ENCODE measurements around the gene DCBLD1.

The DCBLD1 gene

GRCh38 chr6:117546674-117547073, 64.2 kb downstream of the DCBLD1 start:
- peak overlapping the region; percentile 18; the same call in 1 of the 2 replicates for H2AFZ ChIP-seq (ENCODE audit: low read length)
- H3K4me2 ChIP-seq (ENCODE audit: low read depth, low read length, poor library complexity, severe bottlenecking): peak overlapping the region; percentile 78
- H3F3A ChIP-seq (ENCODE audit: low read depth): no peaks in the 10 kb centered on the region
- no peaks in the 10 kb centered on the region for H3K27me3 ChIP-seq (ENCODE audit: insufficient read depth, low read length, poor library complexity, severe bottlenecking)
- no peaks in the 10 kb centered on the region for H3K36me3 ChIP-seq (ENCODE audit: insufficient read depth, low read length)
- no peaks in the 10 kb centered on the region for H4K20me1 ChIP-seq (ENCODE audit: insufficient read depth, low read length, poor library complexity, severe bottlenecking)
- H3K9me3 ChIP-seq (ENCODE audit: insufficient read depth, low read depth, low read length): no peaks in the 10 kb centered on the region
- no peaks in the 10 kb centered on the region for H3K9me2 ChIP-seq (replicated peaks; ENCODE audit: low read depth, low read length)
- H3K9ac ChIP-seq (ENCODE audit: low read depth, low read length, poor library complexity, severe bottlenecking): no peak overlapping the region
- no peak overlapping the region for H3K4me3 ChIP-seq (ENCODE audit: low read length, poor library complexity, severe bottlenecking)
- TF ChIP-seq CTCF (conservative IDR thresholded peaks at IDR 0.05; ENCODE audit: low read length) (no peak), EZH2phosphoT487 (IDR thresholded peaks at IDR 0.05; ENCODE audit: borderline replicate concordance) (no peak)
- no peaks in the 10 kb centered on the region for H3K79me2 ChIP-seq (ENCODE audit: insufficient read depth, low read length)
- H3K4me1 ChIP-seq (ENCODE audit: insufficient read depth, low read length, poor library complexity, severe bottlenecking): peaks cover 29% of the 10 kb centered on the region

- Histone ChIP-seq H3K4me2 (ENCODE audit: low read depth, low read length, poor library complexity, severe bottlenecking) (peak overlapping the region; percentile 78), H3K9me2 (replicated peaks; ENCODE audit: low read depth, low read length) (no peaks in the 10 kb centered on the region), H3K79me2 (ENCODE audit: insufficient read depth, low read length) (no peaks in the 10 kb centered on the region), H3K9ac (ENCODE audit: low read depth, low read length, poor library complexity, severe bottlenecking) (peak overlapping the region; percentile 64), H3F3A (ENCODE audit: low read depth) (no peaks in the 10 kb centered on the region), H2AFZ (ENCODE audit: low read length) (peak overlapping the region; percentile 52), H3K4me3 (ENCODE audit: low read length, poor library complexity, severe bottlenecking) (peak overlapping the region; percentile 77), H4K20me1 (ENCODE audit: insufficient read depth, low read length, poor library complexity, severe bottlenecking) (no peaks in the 10 kb centered on the region), H3K4me1 (ENCODE audit: insufficient read depth, low read length, poor library complexity, severe bottlenecking) (peaks cover 36% of the 10 kb centered on the region), H3K9me3 (ENCODE audit: insufficient read depth, low read depth, low read length) (no peaks in the 10 kb centered on the region), H3K27me3 (ENCODE audit: insufficient read depth, low read length, poor library complexity, severe bottlenecking) (no peaks in the 10 kb centered on the region), H3K36me3 (ENCODE audit: insufficient read depth, low read length) (no peaks in the 10 kb centered on the region)
- TF ChIP-seq EZH2phosphoT487 (IDR thresholded peaks at IDR 0.05; ENCODE audit: borderline replicate concordance) (no peak), CTCF (conservative IDR thresholded peaks at IDR 0.05; ENCODE audit: low read length) (no peak)
These were observed 65.5 kb downstream of the DCBLD1 start for GRCh38 chr6:117547688-117548621.

- H4K20me1 ChIP-seq (ENCODE audit: insufficient read depth, low read length, poor library complexity, severe bottlenecking): no peaks in the 10 kb centered on the region
- no peaks in the 10 kb centered on the region for H3K9me3 ChIP-seq (ENCODE audit: insufficient read depth, low read depth, low read length)
- H3F3A ChIP-seq (ENCODE audit: low read depth): no peaks in the 10 kb centered on the region
- H3K9me2 ChIP-seq (replicated peaks; ENCODE audit: low read depth, low read length): no peaks in the 10 kb centered on the region
- H3K9ac ChIP-seq (ENCODE audit: low read depth, low read length, poor library complexity, severe bottlenecking): peak overlapping the region; percentile 64
- H3K4me2 ChIP-seq (ENCODE audit: low read depth, low read length, poor library complexity, severe bottlenecking): peak overlapping the region; percentile 78
- no peaks in the 10 kb centered on the region for H3K27me3 ChIP-seq (ENCODE audit: insufficient read depth, low read length, poor library complexity, severe bottlenecking)
- peak overlapping the region; percentile 52; the same call in 1 of the 2 replicates for H2AFZ ChIP-seq (ENCODE audit: low read length)
- TF ChIP-seq CTCF (conservative IDR thresholded peaks at IDR 0.05; ENCODE audit: low read length) (no peak), EZH2phosphoT487 (IDR thresholded peaks at IDR 0.05; ENCODE audit: borderline replicate concordance) (no peak)
- peak overlapping the region; percentile 77 for H3K4me3 ChIP-seq (ENCODE audit: low read length, poor library complexity, severe bottlenecking)
- H3K36me3 ChIP-seq (ENCODE audit: insufficient read depth, low read length): no peaks in the 10 kb centered on the region
- no peaks in the 10 kb centered on the region for H3K79me2 ChIP-seq (ENCODE audit: insufficient read depth, low read length)
- peaks cover 45% of the 10 kb centered on the region for H3K4me1 ChIP-seq (ENCODE audit: insufficient read depth, low read length, poor library complexity, severe bottlenecking)
These were observed 66.4 kb downstream of the DCBLD1 start for GRCh38 chr6:117548797-117549301.

Measured in Loucy (cell line).